Left ventricle myocardium inferior (tissue), 1 donor: ENCODE data around the gene BRD3OS. TPM values are rescaled to one million over a fixed set of nuclear protein-coding genes. Genes with fewer than 3 reads are reported as not detected.
"Not testable (repeated sequence)": the region's sequence is repeated elsewhere in the genome, so short reads cannot be mapped to it uniquely, and the experiment has no call there.

ENCODE experiments used
- DNase-seq: peaks from one replicate; pipeline ENCODE4 v3.0.0-alpha.2; 2020
- H3K27ac ChIP-seq: fragments of 200-600 bp; replicated peaks from 2 replicates; pipeline ENCODE4 v1.8.0; 2021
- H3K27me3 ChIP-seq: fragments of 200-600 bp; 2 replicates; pipeline ENCODE4 v1.8.0; 2021; ENCODE audit warnings: low read depth
- H3K36me3 ChIP-seq: fragments of 200-600 bp; 2 replicates; pipeline ENCODE4 v1.8.0; 2021
- H3K4me1 ChIP-seq: fragments of 200-600 bp; 2 replicates; pipeline ENCODE4 v1.8.0; 2021
- H3K4me3 ChIP-seq: fragments of 200-600 bp; 2 replicates; pipeline ENCODE4 v1.8.0; 2021; ENCODE audit warnings: mild to moderate bottlenecking, moderate library complexity
- H3K9me3 ChIP-seq: fragments of 200-600 bp; replicated peaks from 2 replicates; pipeline ENCODE4 v1.8.0; 2021
- intact Hi-C: fragments of 100-400 bp; cut with micrococcal nuclease; formaldehyde crosslinking; loops from one replicate; pipeline ENCODE4 v1.11.0; 2022
- total RNA-seq: library from RNA; stranded (reverse); fragmentation: NEBNext Ultra II Directional; extraction: Animal tissue kit (Norgen Biotek cat#: 25700); gene quantifications from one replicate; pipeline ENCODE4 v1.2.1, GENCODE V29; 2021
- TF ChIP-seq, protein P1 (sequence below): fragments of 200-600 bp; IDR thresholded peaks from 2 replicates; pipeline ENCODE4 v1.8.0; 2021; ENCODE audit warnings: antibody characterized with exemption, mild to moderate bottlenecking, borderline replicate concordance
- donor health status: DM: no; HTN: yes; CAD: no; lungs with severe emphysema.

BRD3OS gene
- total RNA-seq, 1 donor from 2014 or later, result 5.7 TPM

- Histone ChIP-seq H3K27ac (no peak overlapping the region), H3K27me3 (no peaks in the 10 kb centered on the region), H3K4me3 (no peak overlapping the region), H3K4me1 (no peaks in the 10 kb centered on the region), H3K9me3 (peaks cover 25% of the 10 kb centered on the region), H3K36me3 (no peaks in the 10 kb centered on the region)
- TF ChIP-seq, protein P1, sequence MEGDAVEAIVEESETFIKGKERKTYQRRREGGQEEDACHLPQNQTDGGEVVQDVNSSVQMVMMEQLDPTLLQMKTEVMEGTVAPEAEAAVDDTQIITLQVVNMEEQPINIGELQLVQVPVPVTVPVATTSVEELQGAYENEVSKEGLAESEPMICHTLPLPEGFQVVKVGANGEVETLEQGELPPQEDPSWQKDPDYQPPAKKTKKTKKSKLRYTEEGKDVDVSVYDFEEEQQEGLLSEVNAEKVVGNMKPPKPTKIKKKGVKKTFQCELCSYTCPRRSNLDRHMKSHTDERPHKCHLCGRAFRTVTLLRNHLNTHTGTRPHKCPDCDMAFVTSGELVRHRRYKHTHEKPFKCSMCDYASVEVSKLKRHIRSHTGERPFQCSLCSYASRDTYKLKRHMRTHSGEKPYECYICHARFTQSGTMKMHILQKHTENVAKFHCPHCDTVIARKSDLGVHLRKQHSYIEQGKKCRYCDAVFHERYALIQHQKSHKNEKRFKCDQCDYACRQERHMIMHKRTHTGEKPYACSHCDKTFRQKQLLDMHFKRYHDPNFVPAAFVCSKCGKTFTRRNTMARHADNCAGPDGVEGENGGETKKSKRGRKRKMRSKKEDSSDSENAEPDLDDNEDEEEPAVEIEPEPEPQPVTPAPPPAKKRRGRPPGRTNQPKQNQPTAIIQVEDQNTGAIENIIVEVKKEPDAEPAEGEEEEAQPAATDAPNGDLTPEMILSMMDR, result no peak
- no peak for DNase-seq
- intact Hi-C loops, result no loop called here
These were observed 48.2 kb downstream of the BRD3OS start for GRCh38 chr9:134073500-134073899.

DNA sequence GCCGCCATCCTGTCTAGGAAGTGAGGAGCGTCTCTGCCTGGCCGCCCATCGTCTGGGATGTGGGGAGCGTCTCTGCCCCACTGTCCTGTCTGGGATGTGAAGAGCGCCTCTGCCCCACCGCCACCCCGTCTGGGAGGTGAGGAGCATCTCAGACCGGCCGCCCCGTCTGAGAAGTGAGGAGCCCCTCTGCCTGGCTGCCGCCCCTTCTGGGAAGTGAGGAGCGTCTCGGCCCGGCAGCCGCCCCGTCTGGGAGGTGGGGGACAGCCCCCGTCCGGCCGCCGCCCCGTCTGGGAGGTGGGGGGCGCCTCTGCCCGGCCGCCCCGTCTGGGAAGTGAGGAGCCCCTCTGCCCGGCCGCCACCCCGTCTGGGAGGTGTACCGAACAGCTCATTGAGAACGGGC, 50.4 kb downstream of the BRD3OS start:
- DNase-seq, result not testable (repeated sequence)

GRCh38 chr9:134076644-134077043, 51.4 kb downstream of the BRD3OS start:
- Histone ChIP-seq H3K27me3 (peaks cover 13% of the 10 kb centered on the region), H3K4me3 (no peak overlapping the region), H3K9me3 (peaks cover 46% of the 10 kb centered on the region), H3K27ac (no peak overlapping the region), H3K36me3 (no peaks in the 10 kb centered on the region), H3K4me1 (no peaks in the 10 kb centered on the region)
- TF ChIP-seq, protein P1, result no peak
- DNase-seq, result no peak
- intact Hi-C loops, result no loop called here

More for the DNA sequence above, 50.4 kb downstream of the BRD3OS start:
- intact Hi-C loops, H3K27ac ChIP-seq, H3K27me3 ChIP-seq, H3K4me3 ChIP-seq, H3K4me1 ChIP-seq, H3K36me3 ChIP-seq: not testable (repeated sequence)
- peaks cover 46% of the 10 kb centered on the region for H3K9me3 ChIP-seq

Other genes with a start within 250 kb of the BRD3OS start
- gene VAV2, start 33.2 kb upstream of the BRD3OS start, total RNA-seq, result 4.1 TPM
- gene BRD3, start 42.5 kb downstream of the BRD3OS start, total RNA-seq, result 24.7 TPM
- 17.7 TPM for gene WDR5, start 110.6 kb downstream of the BRD3OS start, total RNA-seq
- 157 TPM for gene RNU6ATAC, start 139.1 kb downstream of the BRD3OS start, total RNA-seq